Psoas muscle (tissue), 8 donors: ENCODE results near the gene JUP. TPM values are rescaled to one million over a fixed set of nuclear protein-coding genes. Genes with fewer than 3 reads are reported as not detected.

Experiments used
- ATAC-seq, 4 donors: fragments of 200-7000 bp; cut with Tn5 transposase; one replicate each; pipeline ENCODE4 v1.9.1; 2020; ENCODE audit warnings: moderate library complexity in 3 of 4, mild to moderate bottlenecking in 2 of 4
- DNase-seq, 2 donors: peaks; one replicate each; pipeline ENCODE4 v3.0.0-alpha.2; 2020
- H3K27ac ChIP-seq: fragments of 200-600 bp; one replicate; pipeline ENCODE4 v1.8.0; 2022
- H3K27me3 ChIP-seq, 3 donors: fragments of 200-600 bp in 1 of 3; one replicate each; pipeline versions ENCODE4 v1.6.1 to v1.8.0; 2013 to 2022; ENCODE audit warnings: low read length in 2 of 3, mild to moderate bottlenecking in 2 of 3, moderate library complexity in 1 of 3; ENCODE audit not compliant: insufficient read depth in 3 of 3
- H3K36me3 ChIP-seq, 2 donors: fragments of 200-600 bp in 1 of 2; one replicate each; pipeline versions ENCODE4 v1.6.1 to v1.8.0; 2013 to 2022; ENCODE audit warnings: low read depth in 1 of 2, mild to moderate bottlenecking in 1 of 2, moderate library complexity in 1 of 2; ENCODE audit not compliant: insufficient read depth in 1 of 2
- H3K4me1 ChIP-seq: fragments of 200-600 bp; one replicate; pipeline ENCODE4 v1.8.0; 2022
- H3K4me3 ChIP-seq: fragments of 200-600 bp; one replicate; pipeline ENCODE4 v1.8.0; 2022; ENCODE audit warnings: mild to moderate bottlenecking
- H3K9me3 ChIP-seq: fragments of 200-600 bp; one replicate; pipeline ENCODE4 v1.8.0; 2022
- WGBS, 3 donors: extraction: QIAGEN DNeasy Blood & Tissue Kit; methylation state at CpG; one replicate each; pipeline versions ENCODE4 v1.1.6 to v1.1.7; 2013; 5-methylcytosine and 5-hydroxymethylcytosine counted together
- intact Hi-C, 2 donors: fragments of 100-400 bp; cut with DNase I; formaldehyde crosslinking; loops; one replicate each; pipeline versions ENCODE4 v1.11.0 to v1.14.2; 2022
- polyA plus RNA-seq, 3 donors: library from polyadenylated mRNA; stranded (reverse); fragments of 200-250 nt; gene quantifications; one replicate each; pipeline ENCODE4 v1.2.3, GENCODE V29; 2013
- total RNA-seq, 4 donors: library from RNA; stranded (reverse); fragmentation: NEBNext Ultra II Directional in 2 of 4; extraction: Animal tissue kit (Norgen Biotek cat#: 25700) in 2 of 4; gene quantifications; one replicate each; pipeline versions ENCODE4 v1.2.1 to v1.2.4, GENCODE V29; 2021 to 2023
- TF ChIP-seq, protein P1 (sequence below): fragments of 200-600 bp; IDR thresholded peaks from one replicate; pipeline ENCODE4 v1.8.0; 2022; ENCODE audit warnings: antibody characterized with exemption
- donor health status: healthy with polysubstance abuse.
- donor health status: DM: no; HTN: no; CAD: no; lungs with moderate emphysema.
- donor health status: Bipolar disorder and iron deficiency.
- donor health status: healthy.
- donor health status: DM: yes; HTN: yes; CAD: no.
- donor health status: DM: no; HTN: no; CAD: no.
- donor health status: DM: no; HTN: no; CAD: no.
- donor health status: DM: yes; HTN: yes; CAD: no.

Gene JUP
- total and polyA plus RNA-seq, 7 donors = 9.4 to 55.0 (median 30.3) TPM

DNA sequence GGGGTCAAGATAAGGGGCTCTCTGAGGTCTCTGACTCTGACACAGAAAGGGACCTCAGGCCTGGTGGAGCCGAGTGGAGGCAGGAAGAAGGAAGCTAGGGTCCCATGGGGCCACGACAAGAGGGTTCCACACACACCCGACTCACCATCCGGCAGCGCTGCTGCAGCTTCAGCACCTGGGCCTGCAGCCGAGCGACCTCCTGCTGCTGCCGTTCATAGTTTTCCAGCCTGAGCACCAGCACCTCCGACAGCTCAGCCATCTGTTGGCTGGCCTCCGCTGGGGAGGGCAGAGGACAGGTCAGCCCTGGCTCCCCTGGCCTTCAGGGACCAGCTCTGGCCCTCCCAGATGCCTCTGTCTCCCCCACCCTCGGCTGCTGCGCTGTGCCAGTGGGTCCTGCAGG lies 58.5 kb downstream of the JUP start:
- H3K4me3 ChIP-seq = no peak overlapping the region
- peaks cover 0 to 11% (median 0%) of the 10 kb centered on the region in 3 donors for H3K27me3 ChIP-seq
- DNase-seq (no peak), ATAC-seq (no peak)
- H3K4me1 ChIP-seq = no peaks in the 10 kb centered on the region
- TF ChIP-seq, protein P1, sequence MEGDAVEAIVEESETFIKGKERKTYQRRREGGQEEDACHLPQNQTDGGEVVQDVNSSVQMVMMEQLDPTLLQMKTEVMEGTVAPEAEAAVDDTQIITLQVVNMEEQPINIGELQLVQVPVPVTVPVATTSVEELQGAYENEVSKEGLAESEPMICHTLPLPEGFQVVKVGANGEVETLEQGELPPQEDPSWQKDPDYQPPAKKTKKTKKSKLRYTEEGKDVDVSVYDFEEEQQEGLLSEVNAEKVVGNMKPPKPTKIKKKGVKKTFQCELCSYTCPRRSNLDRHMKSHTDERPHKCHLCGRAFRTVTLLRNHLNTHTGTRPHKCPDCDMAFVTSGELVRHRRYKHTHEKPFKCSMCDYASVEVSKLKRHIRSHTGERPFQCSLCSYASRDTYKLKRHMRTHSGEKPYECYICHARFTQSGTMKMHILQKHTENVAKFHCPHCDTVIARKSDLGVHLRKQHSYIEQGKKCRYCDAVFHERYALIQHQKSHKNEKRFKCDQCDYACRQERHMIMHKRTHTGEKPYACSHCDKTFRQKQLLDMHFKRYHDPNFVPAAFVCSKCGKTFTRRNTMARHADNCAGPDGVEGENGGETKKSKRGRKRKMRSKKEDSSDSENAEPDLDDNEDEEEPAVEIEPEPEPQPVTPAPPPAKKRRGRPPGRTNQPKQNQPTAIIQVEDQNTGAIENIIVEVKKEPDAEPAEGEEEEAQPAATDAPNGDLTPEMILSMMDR = no peak
- 67 to 74% (median 70%) methylated on average over 12 of the region's 12 CpGs for WGBS, 3 donors
- intact Hi-C loops = no loop called here
- H3K9me3 ChIP-seq = no peaks in the 10 kb centered on the region
- no peak overlapping the region for H3K27ac ChIP-seq
- H3K36me3 ChIP-seq = no peaks in the 10 kb centered on the region

DNA sequence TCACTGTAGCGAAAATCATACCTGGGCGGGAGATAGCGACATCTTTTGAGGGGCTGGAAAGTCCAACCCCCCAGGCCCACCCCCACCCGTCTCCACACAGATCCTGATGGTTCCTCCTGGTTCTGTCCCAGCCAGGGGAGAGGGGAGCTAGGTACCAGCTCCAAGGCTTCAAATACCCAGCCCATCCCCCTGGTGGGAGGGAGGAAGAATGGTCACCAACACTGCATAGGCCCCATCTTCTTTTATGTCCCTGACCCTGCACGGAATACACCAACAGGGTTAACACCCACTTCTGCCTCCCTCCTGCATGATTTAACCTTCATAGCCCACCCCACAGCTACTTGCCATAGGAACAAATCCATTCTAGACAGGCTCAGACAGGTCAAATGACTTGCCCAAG lies 61.4 kb downstream of the JUP start:
- intact Hi-C loops = no loop called here
- Histone ChIP-seq H3K36me3 (no peaks in the 10 kb centered on the region), H3K4me3 (no peak overlapping the region), H3K4me1 (no peaks in the 10 kb centered on the region), H3K9me3 (no peaks in the 10 kb centered on the region), H3K27me3 (no peaks in the 10 kb centered on the region), H3K27ac (no peak overlapping the region)
- DNase-seq (no peak), ATAC-seq (no peak)
- 81 to 83% (median 83%) methylated on average over 5 of the region's 5 CpGs for WGBS, 3 donors
- TF ChIP-seq, protein P1 = no peak

- ATAC-seq (no peak), DNase-seq (no peak)
Measured at GRCh38 chr17:41724476-41725050, 61.9 kb downstream of the JUP start.

DNA sequence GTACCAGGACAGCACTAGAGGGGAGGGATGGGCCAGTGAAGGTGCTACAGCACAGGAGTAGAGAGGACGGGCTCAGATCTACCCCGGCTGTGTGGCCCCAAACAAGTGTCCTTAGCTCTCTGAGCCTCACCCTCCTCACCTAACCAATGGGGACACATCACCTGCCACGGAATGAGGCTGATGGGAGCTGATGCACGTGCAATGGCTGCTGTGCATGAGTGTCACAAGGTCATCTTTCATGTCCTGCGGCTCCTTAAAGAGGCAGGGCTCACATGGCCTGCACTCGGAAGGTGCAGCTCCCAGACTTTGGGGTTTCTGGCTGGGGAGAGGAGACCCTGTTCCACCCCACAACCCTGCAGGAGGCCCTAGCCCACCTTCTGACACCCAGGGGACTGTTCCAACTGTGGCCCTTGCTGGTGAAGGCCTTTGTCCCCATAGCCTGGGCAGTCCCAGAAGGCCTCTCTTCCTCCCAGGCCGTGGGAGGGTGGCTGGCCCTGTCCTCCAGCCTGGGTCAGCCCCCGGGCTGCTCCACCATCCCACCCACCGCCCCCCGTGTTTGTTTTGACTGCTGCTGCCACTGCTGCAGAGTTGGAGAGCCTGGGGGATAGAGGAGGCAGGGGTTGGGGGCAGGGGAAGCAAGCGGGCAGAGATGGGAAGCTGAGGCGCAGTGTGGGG lies 62.6 kb downstream of the JUP start:
- no peaks in the 10 kb centered on the region for H3K27me3 ChIP-seq
- intact Hi-C loops = no loop called here
- no peaks in the 10 kb centered on the region for H3K9me3 ChIP-seq
- no peak for DNase-seq
- H3K27ac ChIP-seq = no peak overlapping the region
- no peaks in the 10 kb centered on the region for H3K4me1 ChIP-seq
- TF ChIP-seq, protein P1 = no peak
- H3K4me3 ChIP-seq = no peak overlapping the region
- no peaks in the 10 kb centered on the region for H3K36me3 ChIP-seq
- WGBS, 3 donors = 77 to 82% (median 78%) methylated on average over 11 to 12 of the region's 12 CpGs
- ATAC-seq = no peak

More at GRCh38 chr17:41724476-41725050, 61.9 kb downstream of the JUP start:
- no peaks in the 10 kb centered on the region for H3K36me3 ChIP-seq
- H3K27me3 ChIP-seq = no peaks in the 10 kb centered on the region
- H3K27ac ChIP-seq = no peak overlapping the region
- TF ChIP-seq, protein P1 = no peak
- no peaks in the 10 kb centered on the region for H3K4me1 ChIP-seq
- H3K4me3 ChIP-seq = no peak overlapping the region
- intact Hi-C loops = no loop called here
- H3K9me3 ChIP-seq = no peaks in the 10 kb centered on the region
- WGBS, 3 donors = 56 to 60% (median 59%) methylated on average over 16 to 17 of the region's 17 CpGs
